Mesenchymal stem cell (in vitro differentiated cells and primary cell): ENCODE results near the gene RALGPS1.

Source experiments
- DNase-seq: peaks from one replicate; pipeline ENCODE4 v3.0.0-alpha.2; 2013
- H2AFZ ChIP-seq: one replicate; pipeline ENCODE4 v1.6.1; 2013; ENCODE audit warnings: low read depth, mild to moderate bottlenecking, control low read depth, inconsistent platforms, low read length, moderate library complexity
- H2AK5ac ChIP-seq: 2 replicates; pipeline ENCODE4 v1.6.1; 2013; ENCODE audit warnings: low read length, moderate library complexity, mild to moderate bottlenecking, inconsistent platforms; ENCODE audit not compliant: severe bottlenecking
- H2BK120ac ChIP-seq: one replicate; pipeline ENCODE4 v1.6.1; 2013; ENCODE audit warnings: low read depth, mild to moderate bottlenecking, inconsistent platforms, low read length, moderate library complexity
- H2BK12ac ChIP-seq, 2 experiments: one replicate each; pipeline ENCODE4 v1.6.1; 2013; ENCODE audit warnings: inconsistent platforms in 2 of 2, low read length in 2 of 2, mild to moderate bottlenecking in 2 of 2, moderate library complexity in 2 of 2, control low read depth in 1 of 2
- H2BK15ac ChIP-seq: one replicate; pipeline ENCODE4 v1.6.1; 2013; ENCODE audit warnings: mild to moderate bottlenecking, low read depth, inconsistent platforms; ENCODE audit not compliant: poor library complexity, severe bottlenecking
- H2BK5ac ChIP-seq: 2 replicates; pipeline ENCODE4 v1.6.1; 2013; ENCODE audit warnings: low read depth, mild to moderate bottlenecking, low read length, control low read depth, inconsistent platforms; ENCODE audit not compliant: poor library complexity, severe bottlenecking
- H3K14ac ChIP-seq, 2 experiments: one replicate each; pipeline ENCODE4 v1.6.1; 2013; ENCODE audit warnings: inconsistent platforms in 2 of 2, low read length in 2 of 2, control low read depth in 1 of 2, mild to moderate bottlenecking in 1 of 2, moderate library complexity in 1 of 2
- H3K18ac ChIP-seq, 2 experiments: one replicate each; pipeline ENCODE4 v1.6.1; 2013; ENCODE audit warnings: inconsistent platforms in 2 of 2, low read length in 2 of 2, control low read depth in 1 of 2, low read depth in 1 of 2, mild to moderate bottlenecking in 1 of 2
- H3K23ac ChIP-seq, 2 experiments: one replicate each; pipeline ENCODE4 v1.6.1; 2013; ENCODE audit warnings: inconsistent platforms in 2 of 2, low read length in 2 of 2, mild to moderate bottlenecking in 2 of 2, moderate library complexity in 2 of 2, control low read depth in 1 of 2
- H3K27ac ChIP-seq: 2 replicates; pipeline ENCODE4 v1.5.1; 2013; ENCODE audit warnings: mild to moderate bottlenecking, moderate library complexity, low read length, control low read depth, inconsistent platforms; ENCODE audit not compliant: poor library complexity, severe bottlenecking
- H3K27me3 ChIP-seq, 2 experiments: 2 replicates each; pipeline versions ENCODE4 v1.6.1 to v1.7.0; 2013; ENCODE audit warnings: low read length in 2 of 2, mild to moderate bottlenecking in 2 of 2, moderate library complexity in 2 of 2, control low read depth in 1 of 2, inconsistent platforms in 1 of 2; ENCODE audit not compliant: control insufficient read depth in 1 of 2, insufficient read depth in 1 of 2
- H3K36me3 ChIP-seq, 2 experiments: 2 replicates each; pipeline versions ENCODE4 v1.6.1 to v1.7.0; 2013; ENCODE audit warnings: low read length in 2 of 2, control low read depth in 1 of 2, inconsistent platforms in 1 of 2, low read depth in 1 of 2, mild to moderate bottlenecking in 1 of 2; ENCODE audit not compliant: insufficient read depth in 2 of 2, control insufficient read depth in 1 of 2
- H3K4ac ChIP-seq, 2 experiments: one replicate each; pipeline ENCODE4 v1.6.1; 2013; ENCODE audit warnings: inconsistent platforms in 2 of 2, low read length in 2 of 2, mild to moderate bottlenecking in 2 of 2, moderate library complexity in 2 of 2, control low read depth in 1 of 2, low read depth in 1 of 2
- H3K4me1 ChIP-seq: 2 replicates; pipeline ENCODE4 v1.6.1; 2013; ENCODE audit warnings: low read depth, low read length, control low read depth; ENCODE audit not compliant: control insufficient read depth, insufficient read depth
- H3K4me2 ChIP-seq: 2 replicates; pipeline ENCODE4 v1.6.1; 2013; ENCODE audit warnings: low read length, mild to moderate bottlenecking, inconsistent platforms; ENCODE audit not compliant: poor library complexity, severe bottlenecking
- H3K4me3 ChIP-seq, 2 experiments: 2 replicates each; pipeline versions ENCODE4 v1.5.1 to v1.7.0; 2013; ENCODE audit warnings: low read length in 2 of 2, mild to moderate bottlenecking in 2 of 2, control low read depth in 1 of 2, low read depth in 1 of 2; ENCODE audit not compliant: insufficient read depth in 1 of 2
- H3K79me1 ChIP-seq: replicated peaks from 2 replicates; pipeline ENCODE4 v1.6.1; 2013; ENCODE audit warnings: mild to moderate bottlenecking, control low read depth, low read length, inconsistent platforms; ENCODE audit not compliant: poor library complexity, severe bottlenecking
- H3K9ac ChIP-seq: 2 replicates; pipeline ENCODE4 v1.7.0; 2013; ENCODE audit warnings: mild to moderate bottlenecking, low read length, moderate library complexity
- H3K9me3 ChIP-seq: 2 replicates; pipeline ENCODE4 v1.7.0; 2013; ENCODE audit warnings: mild to moderate bottlenecking, low read length; ENCODE audit not compliant: control insufficient read depth
- H4K8ac ChIP-seq: one replicate; pipeline ENCODE4 v1.6.1; 2013; ENCODE audit warnings: inconsistent platforms, mild to moderate bottlenecking, low read length, moderate library complexity
- H4K91ac ChIP-seq: one replicate; pipeline ENCODE4 v1.6.1; 2013; ENCODE audit warnings: mild to moderate bottlenecking, low read length, inconsistent platforms
- WGBS: methylation state at CpG from one replicate; pipeline ENCODE4 v1.1.7; 2013; ENCODE audit warnings: mixed read lengths; 5-methylcytosine and 5-hydroxymethylcytosine counted together

Gene RALGPS1

DNA sequence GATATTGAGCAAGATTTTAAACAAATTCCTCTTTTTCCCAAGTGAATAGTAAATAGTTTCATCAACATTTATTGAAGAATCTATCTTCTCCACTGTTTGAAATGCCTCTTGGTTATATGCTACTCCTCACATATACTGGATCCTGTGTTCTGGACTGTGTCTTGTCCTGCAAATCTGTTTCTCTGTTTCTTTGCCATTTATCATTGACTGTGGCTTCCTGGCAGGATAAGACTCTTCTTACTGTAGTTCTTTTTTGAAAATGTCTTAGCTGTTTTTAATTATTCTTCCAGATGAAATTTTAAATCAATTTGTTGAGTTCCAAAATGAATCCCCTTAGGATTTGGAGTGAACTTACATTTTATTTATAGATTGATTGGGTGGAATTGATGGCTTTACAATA, 27.8 kb downstream of the RALGPS1 start:
- Histone ChIP-seq H3K18ac (no peak overlapping the region), H3K79me1 (no peaks in the 10 kb centered on the region), H3K4me1 (peaks cover 2% of the 10 kb centered on the region), H2BK12ac (no peak overlapping the region), H2BK5ac (no peak overlapping the region), H2BK120ac (no peak overlapping the region), H3K23ac (no peak overlapping the region), H3K4me2 (no peak overlapping the region), H3K9me3 (peaks cover under 1% of the 10 kb centered on the region), H2AK5ac (no peak overlapping the region), H2BK15ac (no peak overlapping the region), H3K4ac (no peak overlapping the region), H3K36me3 (no peaks in the 10 kb centered on the region), H3K4me3 (no peak overlapping the region), H4K8ac (no peak overlapping the region), H3K27ac (no peak overlapping the region), H4K91ac (no peak overlapping the region), H3K9ac (no peak overlapping the region), H2AFZ (no peak overlapping the region), H3K27me3 (peaks cover 23 to 45% of the 10 kb centered on the region in 2 experiments), H3K14ac (no peak overlapping the region)
- DNase-seq = no peak

DNA sequence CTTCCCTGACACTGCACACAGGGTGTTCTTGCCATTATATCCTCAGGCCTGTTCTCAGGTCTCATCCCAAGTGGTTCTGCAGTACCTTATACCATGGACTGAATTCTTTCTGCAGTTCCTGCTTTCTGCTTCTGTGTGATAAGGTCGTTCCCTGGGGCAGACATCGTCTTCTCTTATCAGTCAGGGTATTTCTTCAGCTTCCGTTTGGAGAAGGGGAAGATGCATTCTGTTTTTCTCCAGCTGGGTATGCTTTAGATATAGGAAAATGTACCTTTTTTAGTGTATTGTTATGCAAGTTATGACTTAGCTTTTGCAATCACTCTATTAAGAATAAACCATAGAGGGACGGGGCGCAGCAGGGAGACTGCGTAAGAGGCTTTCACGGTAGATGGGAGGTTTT, 31.1 kb downstream of the RALGPS1 start:
- no peak overlapping the region for H2BK15ac ChIP-seq
- no peak overlapping the region for H2BK12ac ChIP-seq
- H3K27me3 ChIP-seq = peaks cover 14 to 25% of the 10 kb centered on the region in 2 experiments
- no peaks in the 10 kb centered on the region for H3K79me1 ChIP-seq
- no peaks in the 10 kb centered on the region for H3K4me1 ChIP-seq
- H2AK5ac ChIP-seq = no peak overlapping the region
- H4K91ac ChIP-seq = no peak overlapping the region
- H3K23ac ChIP-seq = no peak overlapping the region
- DNase-seq = no peak
- no peak overlapping the region for H3K14ac ChIP-seq
- H3K9me3 ChIP-seq = no peaks in the 10 kb centered on the region
- H3K4me2 ChIP-seq = no peak overlapping the region
- WGBS = 69% methylated on average over 7 of the region's 7 CpGs
- H2AFZ ChIP-seq = no peak overlapping the region
- no peak overlapping the region for H2BK120ac ChIP-seq
- no peak overlapping the region for H3K9ac ChIP-seq
- H3K18ac ChIP-seq = no peak overlapping the region
- H4K8ac ChIP-seq = no peak overlapping the region
- H3K36me3 ChIP-seq = no peaks in the 10 kb centered on the region
- H3K4me3 ChIP-seq = no peak overlapping the region
- H3K4ac ChIP-seq = peak overlapping the region in 1 of 2 experiments; percentile 46
- H2BK5ac ChIP-seq = no peak overlapping the region
- H3K27ac ChIP-seq = no peak overlapping the region

- H3K18ac ChIP-seq = no peak overlapping the region
- no peak overlapping the region for H3K14ac ChIP-seq
- H3K23ac ChIP-seq = no peak overlapping the region
- no peak overlapping the region for H4K91ac ChIP-seq
- no peaks in the 10 kb centered on the region for H3K36me3 ChIP-seq
- H3K9me3 ChIP-seq = no peaks in the 10 kb centered on the region
- H3K4me1 ChIP-seq = no peaks in the 10 kb centered on the region
- H2BK5ac ChIP-seq = no peak overlapping the region
- peaks cover 20 to 25% of the 10 kb centered on the region in 2 experiments for H3K27me3 ChIP-seq
- no peak overlapping the region for H3K4me3 ChIP-seq
- no peak overlapping the region for H4K8ac ChIP-seq
- H2BK120ac ChIP-seq = no peak overlapping the region
- no peak overlapping the region for H2AK5ac ChIP-seq
- H2BK15ac ChIP-seq = no peak overlapping the region
- no peak overlapping the region for H3K9ac ChIP-seq
- H3K4ac ChIP-seq = no peak overlapping the region
- H2AFZ ChIP-seq = no peak overlapping the region
- WGBS = 100% methylated on average over 1 of the region's 1 CpG
- no peak overlapping the region for H2BK12ac ChIP-seq
- no peak overlapping the region for H3K27ac ChIP-seq
- no peak for DNase-seq
- no peak overlapping the region for H3K4me2 ChIP-seq
- no peaks in the 10 kb centered on the region for H3K79me1 ChIP-seq
Measured at GRCh38 chr9:126947529-126947928, 32.9 kb downstream of the RALGPS1 start.

DNA sequence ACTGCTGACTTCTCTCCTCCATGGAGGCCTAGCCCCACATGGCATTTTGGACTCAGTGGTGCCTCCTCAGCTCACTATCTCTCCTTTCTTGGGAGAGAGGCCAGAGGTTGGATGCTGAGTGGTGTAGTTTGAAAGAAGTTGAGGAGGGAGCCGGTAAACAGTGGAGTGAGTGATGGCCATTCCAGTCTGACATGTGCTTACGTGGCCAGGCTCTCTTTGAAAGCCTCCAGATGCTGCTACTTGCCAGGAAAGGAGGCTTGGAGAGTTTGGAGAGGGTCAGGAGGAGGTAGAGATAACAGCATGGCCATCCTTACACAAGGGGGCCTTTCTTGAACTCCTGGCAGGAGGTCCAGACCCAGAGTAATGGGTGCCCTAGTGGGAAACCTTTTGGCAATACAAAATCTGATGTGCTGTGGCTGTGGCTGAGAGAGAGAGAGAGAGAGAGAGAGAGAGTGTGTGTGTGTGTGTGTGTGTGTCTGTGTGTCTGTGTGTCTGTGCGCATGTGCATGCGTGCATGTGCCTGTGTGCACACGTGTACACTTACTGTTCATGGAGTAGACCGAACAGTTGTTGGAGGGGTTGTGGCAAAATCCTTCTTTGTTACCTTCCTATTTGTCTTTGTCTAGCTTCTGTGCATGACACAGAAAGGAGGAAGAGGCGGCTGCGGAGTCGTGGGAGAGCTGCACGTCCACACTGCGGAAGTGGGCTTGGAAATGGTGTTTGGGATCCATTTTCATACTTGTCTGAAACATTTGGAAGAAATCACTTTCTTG, 37.8 kb downstream of the RALGPS1 start:
- Histone ChIP-seq H2BK5ac (no peak overlapping the region), H4K91ac (no peak overlapping the region), H3K4me3 (no peak overlapping the region), H4K8ac (no peak overlapping the region), H2AFZ (no peak overlapping the region), H3K27ac (no peak overlapping the region), H3K27me3 (peaks cover 11 to 16% of the 10 kb centered on the region in 2 experiments), H3K4me2 (no peak overlapping the region), H2BK12ac (peak overlapping the region in 1 of 2 experiments; percentile 29), H2BK120ac (no peak overlapping the region), H2BK15ac (no peak overlapping the region), H3K79me1 (no peaks in the 10 kb centered on the region), H3K36me3 (no peaks in the 10 kb centered on the region), H3K4ac (no peak overlapping the region), H2AK5ac (no peak overlapping the region), H3K18ac (peak overlapping the region in 1 of 2 experiments; percentile 37), H3K4me1 (peaks cover 2% of the 10 kb centered on the region), H3K23ac (no peak overlapping the region), H3K14ac (peak overlapping the region in 1 of 2 experiments; percentile 91), H3K9ac (no peak overlapping the region), H3K9me3 (no peaks in the 10 kb centered on the region)
- 74% methylated on average over 11 of the region's 11 CpGs for WGBS
- DNase-seq = peak; percentile 47
